Measurements from ENCODE around the gene ELOA2.
"Not testable (repeated sequence)": the region's sequence is repeated elsewhere in the genome, so short reads cannot be mapped to it uniquely, and the experiment has no call there.

Gene ELOA2

GRCh38 chr18:47020757-47021156 lies 14.7 kb downstream of the ELOA2 start:
- H3K36me3 ChIP-seq; H3K27me3 ChIP-seq; H3K4me3 ChIP-seq (ENCODE audit: low read depth in 1 of 2, low read length in 1 of 2); H3K9me3 ChIP-seq; H3K27ac ChIP-seq; H3K4me1 ChIP-seq (ENCODE audit: control insufficient read depth in 1 of 2, insufficient read depth in 1 of 2, low read depth in 1 of 2, low read length in 1 of 2): not testable (repeated sequence)

- H3K4me1 ChIP-seq (ENCODE audit: control insufficient read depth in 1 of 2, insufficient read depth in 1 of 2, low read depth in 1 of 2, low read length in 1 of 2); H3K9me3 ChIP-seq; H3K27ac ChIP-seq; H3K27me3 ChIP-seq; H3K36me3 ChIP-seq; H3K4me3 ChIP-seq (ENCODE audit: low read depth in 1 of 2, low read length in 1 of 2): not testable (repeated sequence)
Observed at GRCh38 chr18:47019870-47020269, 15.6 kb downstream of the ELOA2 start.
